DND-41 (cell line): Measurements from ENCODE around the gene DNAJC27.

ENCODE experiments used
- ATAC-seq: fragments of 200-7000 bp; cut with Tn5 transposase; 3 replicates; pipeline ENCODE4 v1.9.1; 2021; ENCODE audit warnings: low read depth; ENCODE audit not compliant: insufficient read depth
- DNase-seq: peaks from one replicate; pipeline ENCODE4 v3.0.0-alpha.2; 2020
- H2AFZ ChIP-seq: 2 replicates; pipeline ENCODE4 v1.6.0; 2012; ENCODE audit warnings: low read depth, low read length
- H3K27ac ChIP-seq: 2 replicates; pipeline ENCODE4 v1.5.1; 2012; ENCODE audit warnings: low read length, inconsistent platforms
- H3K27me3 ChIP-seq: fragments of 200-600 bp; sonication (generic); 2 replicates; pipeline ENCODE4 v1.6.0; 2012; ENCODE audit warnings: low read length, mild to moderate bottlenecking, inconsistent platforms; ENCODE audit not compliant: insufficient read depth, poor library complexity
- H3K36me3 ChIP-seq: 2 replicates; pipeline ENCODE4 v1.5.1; 2012; ENCODE audit warnings: low read length, inconsistent platforms; ENCODE audit not compliant: insufficient read depth
- H3K4me1 ChIP-seq: 2 replicates; pipeline ENCODE4 v1.5.1; 2012; ENCODE audit warnings: mild to moderate bottlenecking, low read length; ENCODE audit not compliant: insufficient read depth
- H3K4me2 ChIP-seq: 2 replicates; pipeline ENCODE4 v1.6.0; 2012; ENCODE audit warnings: mild to moderate bottlenecking, moderate library complexity, low read length, inconsistent platforms; ENCODE audit not compliant: insufficient read depth
- H3K4me3 ChIP-seq, 2 experiments: fragments of 200-600 bp in 1 of 2; shearing (Covaris generic) in 1 of 2; 2 replicates each; pipeline ENCODE4 v1.5.1; 2012 to 2016; ENCODE audit warnings: inconsistent platforms in 2 of 2, low read length in 2 of 2, mild to moderate bottlenecking in 2 of 2, low read depth in 1 of 2, moderate library complexity in 1 of 2
- H3K79me2 ChIP-seq: 2 replicates; pipeline ENCODE4 v1.6.0; 2012; ENCODE audit warnings: low read length, inconsistent platforms; ENCODE audit not compliant: insufficient read depth
- H3K9ac ChIP-seq: 2 replicates; pipeline ENCODE4 v1.6.0; 2012; ENCODE audit warnings: low read depth, mild to moderate bottlenecking, inconsistent platforms, low read length, moderate library complexity
- H3K9me3 ChIP-seq: 2 replicates; pipeline ENCODE4 v1.5.1; 2012; ENCODE audit warnings: low read length, moderate library complexity, mild to moderate bottlenecking, inconsistent platforms; ENCODE audit not compliant: insufficient read depth, severe bottlenecking
- H4K20me1 ChIP-seq: 2 replicates; pipeline ENCODE4 v1.6.0; 2012; ENCODE audit warnings: low read length; ENCODE audit not compliant: insufficient read depth
- EZH2 ChIP-seq: IDR thresholded peaks from 3 replicates; pipeline ENCODE4 v1.6.1; 2012; ENCODE audit warnings: borderline replicate concordance, low read depth, mild to moderate bottlenecking, moderate library complexity, low read length, inconsistent platforms; ENCODE audit not compliant: severe bottlenecking
- TF ChIP-seq, protein P1 (sequence below): IDR thresholded peaks from 2 replicates; pipeline ENCODE4 v1.5.1; 2012; ENCODE audit warnings: borderline replicate concordance, low read length, moderate library complexity, mild to moderate bottlenecking; ENCODE audit not compliant: poor library complexity, severe bottlenecking; ENCODE audit errors: extremely low read depth

DNAJC27 gene

DNA sequence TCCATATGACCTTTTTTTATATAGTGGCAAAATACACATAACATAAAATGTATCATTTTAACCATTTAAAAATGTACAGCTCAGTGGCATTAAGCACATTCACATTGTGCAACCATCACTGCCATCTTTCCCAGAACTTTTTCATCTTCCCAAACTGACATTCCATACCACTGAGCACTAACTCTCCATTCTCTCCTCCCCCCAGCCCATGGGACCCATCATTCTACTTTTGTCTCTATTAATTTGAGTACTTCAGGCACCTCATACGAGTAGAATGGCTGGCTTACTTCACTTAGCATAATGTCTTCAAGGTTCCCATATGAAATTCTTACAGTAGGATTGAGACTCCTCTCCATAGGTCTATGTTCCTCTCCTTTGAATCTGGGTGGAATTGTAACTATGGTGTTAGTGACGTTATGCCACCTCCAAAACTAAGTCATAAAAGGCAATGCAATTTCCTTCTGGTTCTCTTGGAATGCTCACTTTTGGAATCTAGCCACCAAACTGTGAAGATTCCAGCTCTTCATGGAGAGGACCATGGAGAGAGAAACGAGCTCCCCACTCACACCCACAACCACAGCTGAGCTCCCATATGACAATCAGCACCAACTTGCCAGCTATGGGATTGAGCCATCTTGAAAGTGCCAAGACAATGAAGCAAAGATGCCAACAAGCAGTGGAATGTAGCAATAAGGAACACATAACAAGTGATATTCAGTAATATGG lies 9.8 kb upstream of the DNAJC27 start:
- peaks cover 6% of the 10 kb centered on the region for H3K27me3 ChIP-seq

DNA sequence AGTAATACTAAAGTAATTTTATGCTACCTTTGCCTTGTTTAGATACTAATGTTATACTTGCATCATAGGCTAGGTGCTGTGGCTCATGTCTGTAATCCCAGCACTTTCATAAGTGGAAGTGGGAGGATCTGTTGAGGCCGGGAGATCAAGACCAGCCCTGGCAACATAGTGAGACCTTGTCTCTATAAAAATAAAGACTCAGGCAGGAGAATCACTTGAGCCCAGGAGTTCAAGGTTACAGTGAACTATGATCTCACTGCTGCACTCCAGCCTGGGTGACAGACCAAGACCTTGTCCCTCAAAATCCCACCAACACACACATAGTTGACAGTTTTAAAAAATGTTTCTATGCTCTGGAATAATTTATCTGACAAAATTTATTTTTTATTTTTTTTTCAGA lies 6.9 kb upstream of the DNAJC27 start:
- H3K9me3 ChIP-seq: no peaks in the 10 kb centered on the region
- H4K20me1 ChIP-seq: no peaks in the 10 kb centered on the region
- no peak overlapping the region for H2AFZ ChIP-seq
- ATAC-seq: no peak
- H3K4me2 ChIP-seq: no peak overlapping the region
- no peak overlapping the region for H3K27ac ChIP-seq
- H3K9ac ChIP-seq: no peak overlapping the region
- no peaks in the 10 kb centered on the region for H3K4me1 ChIP-seq
- H3K79me2 ChIP-seq: no peaks in the 10 kb centered on the region
- no peaks in the 10 kb centered on the region for H3K27me3 ChIP-seq
- H3K36me3 ChIP-seq: no peaks in the 10 kb centered on the region
- H3K4me3 ChIP-seq: no peak overlapping the region
- TF ChIP-seq EZH2: no peak
- TF ChIP-seq, protein P1, sequence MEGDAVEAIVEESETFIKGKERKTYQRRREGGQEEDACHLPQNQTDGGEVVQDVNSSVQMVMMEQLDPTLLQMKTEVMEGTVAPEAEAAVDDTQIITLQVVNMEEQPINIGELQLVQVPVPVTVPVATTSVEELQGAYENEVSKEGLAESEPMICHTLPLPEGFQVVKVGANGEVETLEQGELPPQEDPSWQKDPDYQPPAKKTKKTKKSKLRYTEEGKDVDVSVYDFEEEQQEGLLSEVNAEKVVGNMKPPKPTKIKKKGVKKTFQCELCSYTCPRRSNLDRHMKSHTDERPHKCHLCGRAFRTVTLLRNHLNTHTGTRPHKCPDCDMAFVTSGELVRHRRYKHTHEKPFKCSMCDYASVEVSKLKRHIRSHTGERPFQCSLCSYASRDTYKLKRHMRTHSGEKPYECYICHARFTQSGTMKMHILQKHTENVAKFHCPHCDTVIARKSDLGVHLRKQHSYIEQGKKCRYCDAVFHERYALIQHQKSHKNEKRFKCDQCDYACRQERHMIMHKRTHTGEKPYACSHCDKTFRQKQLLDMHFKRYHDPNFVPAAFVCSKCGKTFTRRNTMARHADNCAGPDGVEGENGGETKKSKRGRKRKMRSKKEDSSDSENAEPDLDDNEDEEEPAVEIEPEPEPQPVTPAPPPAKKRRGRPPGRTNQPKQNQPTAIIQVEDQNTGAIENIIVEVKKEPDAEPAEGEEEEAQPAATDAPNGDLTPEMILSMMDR: no peak
- DNase-seq: no peak

More for the DNA sequence above, 9.8 kb upstream of the DNAJC27 start:
- Histone ChIP-seq H3K36me3 (no peaks in the 10 kb centered on the region), H3K4me2 (no peak overlapping the region), H4K20me1 (no peaks in the 10 kb centered on the region), H3K9ac (no peak overlapping the region), H3K4me1 (no peaks in the 10 kb centered on the region), H3K9me3 (no peaks in the 10 kb centered on the region), H3K79me2 (no peaks in the 10 kb centered on the region), H3K4me3 (no peak overlapping the region), H3K27ac (no peak overlapping the region), H2AFZ (no peak overlapping the region)
- DNase-seq (no peak), ATAC-seq (no peak)
- TF ChIP-seq EZH2: no peak
- TF ChIP-seq, protein P1: no peak

DNA sequence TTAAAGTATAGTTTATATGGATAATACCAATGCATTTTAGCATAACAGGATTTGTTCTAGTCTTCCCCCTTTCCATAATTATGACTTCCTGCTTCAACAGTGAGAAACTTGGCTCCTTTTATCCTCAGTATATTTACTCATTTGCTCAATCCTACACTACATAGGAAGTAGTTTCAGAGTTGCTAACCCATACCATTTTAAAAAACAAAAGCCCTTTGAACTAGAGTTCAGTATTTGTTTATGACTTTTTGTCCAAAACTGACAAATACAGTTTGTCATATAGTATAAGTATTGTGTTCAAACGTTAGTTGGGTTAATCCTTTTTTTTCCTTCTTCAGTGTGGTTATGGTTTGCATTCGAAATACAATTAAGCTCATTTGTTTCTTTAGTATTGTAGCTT lies 5.9 kb upstream of the DNAJC27 start:
- TF ChIP-seq EZH2: no peak
- TF ChIP-seq, protein P1: no peak
- Histone ChIP-seq H3K27ac (no peak overlapping the region), H3K9me3 (no peaks in the 10 kb centered on the region), H3K4me1 (peaks cover 10% of the 10 kb centered on the region), H3K4me2 (no peak overlapping the region), H3K36me3 (no peaks in the 10 kb centered on the region), H2AFZ (no peak overlapping the region), H3K9ac (no peak overlapping the region), H3K79me2 (peaks cover 5% of the 10 kb centered on the region), H3K4me3 (no peak overlapping the region), H3K27me3 (no peaks in the 10 kb centered on the region), H4K20me1 (no peaks in the 10 kb centered on the region)
- ATAC-seq: no peak
- DNase-seq: no peak

DNA sequence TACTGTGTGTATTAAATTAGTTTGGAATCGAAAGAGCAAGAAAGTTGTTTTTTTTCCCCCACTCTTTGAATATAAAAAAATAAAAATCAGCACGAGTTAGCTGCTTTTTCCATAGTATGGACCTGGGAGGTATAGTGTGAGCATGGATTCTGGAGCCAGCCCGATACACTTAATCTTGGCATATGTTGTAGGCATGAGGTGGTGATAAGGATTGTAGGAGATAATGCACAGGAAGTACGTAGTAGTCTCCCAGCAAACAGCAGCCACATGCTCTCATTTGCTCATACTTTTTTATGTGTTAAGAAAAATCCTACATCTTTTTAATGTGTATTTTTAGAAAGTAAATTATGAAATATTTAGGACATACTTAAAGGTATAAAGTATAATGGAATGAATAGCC lies 2.1 kb upstream of the DNAJC27 start:
- Histone ChIP-seq H3K4me1 (peaks cover 24% of the 10 kb centered on the region), H3K27ac (no peak overlapping the region), H3K9me3 (no peaks in the 10 kb centered on the region), H3K9ac (no peak overlapping the region), H3K4me2 (no peak overlapping the region), H2AFZ (no peak overlapping the region), H3K36me3 (no peaks in the 10 kb centered on the region; the same call in 1 of the 2 replicates), H3K27me3 (no peaks in the 10 kb centered on the region), H3K4me3 (no peak overlapping the region), H3K79me2 (peaks cover 37% of the 10 kb centered on the region), H4K20me1 (no peaks in the 10 kb centered on the region)
- no peak for DNase-seq
- no peak for TF ChIP-seq EZH2
- TF ChIP-seq, protein P1: no peak
- no peak for ATAC-seq
